Suprapubic skin (tissue), 4 donors: ENCODE measurements around the gene RPL28. TPM values are rescaled to one million over a fixed set of nuclear protein-coding genes. Genes with fewer than 3 reads are reported as not detected.
"Not testable (repeated sequence)": the region's sequence is repeated elsewhere in the genome, so short reads cannot be mapped to it uniquely, and the experiment has no call there.

Experiments used
- DNase-seq, 2 donors: peaks; one replicate each; pipeline ENCODE4 v3.0.0-alpha.2; 2019; ENCODE audit warnings: low spot score in 2 of 2
- H3K27ac ChIP-seq: fragments of 200-600 bp; sonication (generic); one replicate; pipeline ENCODE4 v1.5.1; 2019
- H3K27me3 ChIP-seq: fragments of 200-600 bp; sonication (generic); one replicate; pipeline ENCODE4 v1.5.1; 2019
- H3K36me3 ChIP-seq: fragments of 200-600 bp; sonication (generic); one replicate; pipeline ENCODE4 v1.5.1; 2019
- H3K4me1 ChIP-seq: fragments of 200-600 bp; sonication (generic); one replicate; pipeline ENCODE4 v1.5.1; 2019
- H3K4me3 ChIP-seq: fragments of 200-600 bp; sonication (generic); one replicate; pipeline ENCODE4 v1.5.1; 2019; ENCODE audit warnings: mild to moderate bottlenecking
- H3K9me3 ChIP-seq: fragments of 200-600 bp; sonication (generic); one replicate; pipeline ENCODE4 v1.5.1; 2019
- CTCF ChIP-seq, 2 donors: fragments of 200-600 bp in 1 of 2; fragments of 450-650 bp in 1 of 2; sonication (generic) in 1 of 2; IDR thresholded peaks; one replicate each; pipeline ENCODE4 v1.5.1; 2016 to 2019; ENCODE audit warnings: antibody characterized with exemption in 2 of 2, mild to moderate bottlenecking in 1 of 2, moderate library complexity in 1 of 2
- EP300 ChIP-seq: sonication (generic); formaldehyde crosslinking; IDR thresholded peaks from one replicate; pipeline ENCODE4 v1.6.1; 2017; ENCODE audit warnings: antibody characterized with exemption
- POLR2A ChIP-seq, 2 donors: fragments of 450-650 bp; IDR thresholded peaks; one replicate each; pipeline ENCODE4 v1.6.1; 2017; ENCODE audit warnings: antibody characterized with exemption in 2 of 2, mild to moderate bottlenecking in 2 of 2, moderate library complexity in 2 of 2
- POLR2AphosphoS5 ChIP-seq, 3 donors: sonication (generic); formaldehyde crosslinking; IDR thresholded peaks; one replicate each; pipeline ENCODE4 v1.6.1; 2017; ENCODE audit warnings: antibody characterized with exemption in 3 of 3
- WGBS: methylation state at CpG from one replicate; pipeline ENCODE4 v1.1.5; 2018; 5-methylcytosine and 5-hydroxymethylcytosine counted together
- total RNA-seq, 4 donors: library from RNA; depleted of rRNA; stranded (reverse); fragments of >200 nt; gene quantifications; one replicate each; pipeline ENCODE4 v1.1.0, GENCODE V29; 2016

The RPL28 gene
- total RNA-seq, 4 donors from 2014 or later: 605 to 767 (median 714) TPM

GRCh38 chr19:55391702-55392615 lies 6.2 kb downstream of the RPL28 start:
- TF ChIP-seq CTCF (IDR thresholded peaks at IDR 0.05) (no peak), POLR2AphosphoS5 (IDR thresholded peaks at IDR 0.05) (no peak), POLR2A (IDR thresholded peaks at IDR 0.05) (no peak), EP300 (no peak)
- Histone ChIP-seq H3K4me1 (peaks cover 34% of the 10 kb centered on the region), H3K9me3 (no peaks in the 10 kb centered on the region), H3K27ac (no peak overlapping the region), H3K27me3 (no peaks in the 10 kb centered on the region), H3K4me3 (no peak overlapping the region), H3K36me3 (peaks cover 44% of the 10 kb centered on the region)
- WGBS: 79% methylated on average over 18 of the region's 18 CpGs
- no peak for DNase-seq

- Histone ChIP-seq H3K9me3 (no peaks in the 10 kb centered on the region), H3K4me3 (no peak overlapping the region), H3K4me1 (peaks cover 22% of the 10 kb centered on the region), H3K27ac (no peak overlapping the region), H3K36me3 (peaks cover 33% of the 10 kb centered on the region), H3K27me3 (no peaks in the 10 kb centered on the region)
- TF ChIP-seq CTCF (IDR thresholded peaks at IDR 0.05) (no peak), POLR2AphosphoS5 (IDR thresholded peaks at IDR 0.05) (no peak), EP300 (no peak), POLR2A (IDR thresholded peaks at IDR 0.05) (no peak)
- 73% methylated on average over 18 of the region's 18 CpGs for WGBS
- DNase-seq: no peak
Observed at GRCh38 chr19:55392820-55393761, 7.4 kb downstream of the RPL28 start.

GRCh38 chr19:55398200-55398925 lies 12.6 kb downstream of the RPL28 start:
- Histone ChIP-seq H3K36me3 (peaks cover 25% of the 10 kb centered on the region), H3K9me3 (no peaks in the 10 kb centered on the region), H3K27me3 (no peaks in the 10 kb centered on the region), H3K4me3 (no peak overlapping the region), H3K27ac (no peak overlapping the region), H3K4me1 (peaks cover 4% of the 10 kb centered on the region)
- DNase-seq: no peak
- WGBS: 83% methylated on average over 12 of the region's 12 CpGs
- TF ChIP-seq POLR2A (IDR thresholded peaks at IDR 0.05) (no peak), CTCF (IDR thresholded peaks at IDR 0.05) (no peak), POLR2AphosphoS5 (IDR thresholded peaks at IDR 0.05) (no peak)

- H3K27ac ChIP-seq: no peak overlapping the region
- 63% methylated on average over 13 of the region's 14 CpGs for WGBS
- H3K4me3 ChIP-seq: no peak overlapping the region
- H3K4me1 ChIP-seq: peaks cover 4% of the 10 kb centered on the region
- peaks cover 40% of the 10 kb centered on the region for H3K36me3 ChIP-seq
- TF ChIP-seq CTCF (IDR thresholded peaks at IDR 0.05) (no peak), EP300 (no peak), POLR2A (IDR thresholded peaks at IDR 0.05) (no peak), POLR2AphosphoS5 (IDR thresholded peaks at IDR 0.05) (no peak)
- no peaks in the 10 kb centered on the region for H3K9me3 ChIP-seq
- H3K27me3 ChIP-seq: no peaks in the 10 kb centered on the region
- DNase-seq: no peak
Observed at GRCh38 chr19:55400281-55401087, 14.8 kb downstream of the RPL28 start.

- H3K27me3 ChIP-seq, H3K9me3 ChIP-seq, H3K27ac ChIP-seq, DNase-seq, H3K4me3 ChIP-seq: not testable (repeated sequence)
- H3K4me1 ChIP-seq: peaks cover 10% of the 10 kb centered on the region
- H3K36me3 ChIP-seq: peaks cover 40% of the 10 kb centered on the region
- WGBS: 80% methylated on average over 22 of the region's 28 CpGs
Observed at GRCh38 chr19:55401390-55401789, 15.7 kb downstream of the RPL28 start.
